Parathyroid adenoma (tissue), 2 donors: Measurements from ENCODE around the gene TMEM132D.

ENCODE experiments used
- H2AFZ ChIP-seq: fragments of 300-600 bp; sonication (generic); one replicate; pipeline ENCODE4 v1.7.0; 2017; ENCODE audit warnings: antibody characterized with exemption, mild to moderate bottlenecking
- H3K27ac ChIP-seq: fragments of 300-600 bp; sonication (generic); one replicate; pipeline ENCODE4 v1.7.0; 2017
- H3K27me3 ChIP-seq: fragments of 300-600 bp; sonication (generic); one replicate; pipeline ENCODE4 v1.7.0; 2017; ENCODE audit warnings: low read length; ENCODE audit not compliant: control insufficient read depth, insufficient read depth
- H3K36me3 ChIP-seq: fragments of 300-600 bp; sonication (generic); one replicate; pipeline ENCODE4 v1.7.0; 2017; ENCODE audit warnings: low read length; ENCODE audit not compliant: control insufficient read depth, insufficient read depth
- H3K4me1 ChIP-seq: fragments of 300-600 bp; sonication (generic); one replicate; pipeline ENCODE4 v1.7.0; 2017; ENCODE audit warnings: control low read depth
- H3K4me2 ChIP-seq: fragments of 300-600 bp; sonication (generic); one replicate; pipeline ENCODE4 v1.7.0; 2017; ENCODE audit warnings: low read length
- H3K4me3 ChIP-seq: fragments of 300-600 bp; sonication (generic); one replicate; pipeline ENCODE4 v1.7.0; 2017; ENCODE audit warnings: low read depth, low read length
- H3K79me2 ChIP-seq: fragments of 300-600 bp; sonication (generic); one replicate; pipeline ENCODE4 v1.7.0; 2017; ENCODE audit warnings: control low read depth
- H3K9ac ChIP-seq: fragments of 300-600 bp; sonication (generic); one replicate; pipeline ENCODE4 v1.7.0; 2017; ENCODE audit warnings: mild to moderate bottlenecking
- H3K9me3 ChIP-seq: fragments of 300-600 bp; sonication (generic); one replicate; pipeline ENCODE4 v1.7.0; 2017; ENCODE audit warnings: low read length; ENCODE audit not compliant: control insufficient read depth
- CTCF ChIP-seq: fragments of 300-600 bp; sonication (generic); IDR thresholded peaks from one replicate; pipeline ENCODE4 v1.7.0; 2017; ENCODE audit warnings: antibody characterized with exemption, mild to moderate bottlenecking
- donor health status: primary hyperparathyroidism.

Gene TMEM132D

GRCh38 chr12:129903956-129904829 lies at the start of gene TMEM132D:
Gene TMEM132D, minus strand, starts transcription at chr12:129904025.
- no peak within 1 kb of the TSS for H2AFZ ChIP-seq
- H3K79me2 ChIP-seq, result no peaks in the 10 kb centered on the region
- H3K4me2 ChIP-seq, result no peak within 1 kb of the TSS
- peaks cover 5% of the 10 kb centered on the region for H3K27me3 ChIP-seq
- no peaks in the 10 kb centered on the region for H3K4me1 ChIP-seq
- TF ChIP-seq CTCF, result no peak
- no peaks in the 10 kb centered on the region for H3K9me3 ChIP-seq
- H3K4me3 ChIP-seq, result no peak within 1 kb of the TSS
- no peak within 1 kb of the TSS for H3K9ac ChIP-seq
- H3K36me3 ChIP-seq, result no peaks in the 10 kb centered on the region
- H3K27ac ChIP-seq, result no peak within 1 kb of the TSS

DNA sequence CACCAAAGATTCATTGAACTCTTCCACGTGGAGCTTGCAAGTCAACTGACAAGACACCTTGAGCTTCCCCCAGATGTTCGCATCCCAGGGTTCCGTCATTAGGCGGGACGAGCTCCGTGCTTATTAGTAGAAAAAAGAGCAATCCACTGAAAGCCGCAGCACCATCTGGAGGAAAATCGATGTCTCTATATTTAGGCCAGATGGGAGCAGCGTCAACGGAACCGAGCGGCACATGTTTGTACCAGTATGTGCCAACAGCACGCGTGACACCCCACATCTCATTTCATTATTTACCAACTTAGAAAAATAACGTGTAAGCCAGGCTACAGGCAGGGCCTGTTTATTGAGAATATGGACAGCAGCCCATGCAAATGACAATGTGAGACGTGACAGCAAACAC lies 45.8 kb upstream of the TMEM132D start:
- TF ChIP-seq CTCF, result no peak
- Histone ChIP-seq H3K36me3 (no peaks in the 10 kb centered on the region), H3K4me1 (no peaks in the 10 kb centered on the region), H3K4me2 (no peak overlapping the region), H3K79me2 (no peaks in the 10 kb centered on the region), H3K27me3 (no peaks in the 10 kb centered on the region), H3K9me3 (no peaks in the 10 kb centered on the region), H3K9ac (no peak overlapping the region), H3K27ac (no peak overlapping the region), H3K4me3 (no peak overlapping the region), H2AFZ (no peak overlapping the region)

DNA sequence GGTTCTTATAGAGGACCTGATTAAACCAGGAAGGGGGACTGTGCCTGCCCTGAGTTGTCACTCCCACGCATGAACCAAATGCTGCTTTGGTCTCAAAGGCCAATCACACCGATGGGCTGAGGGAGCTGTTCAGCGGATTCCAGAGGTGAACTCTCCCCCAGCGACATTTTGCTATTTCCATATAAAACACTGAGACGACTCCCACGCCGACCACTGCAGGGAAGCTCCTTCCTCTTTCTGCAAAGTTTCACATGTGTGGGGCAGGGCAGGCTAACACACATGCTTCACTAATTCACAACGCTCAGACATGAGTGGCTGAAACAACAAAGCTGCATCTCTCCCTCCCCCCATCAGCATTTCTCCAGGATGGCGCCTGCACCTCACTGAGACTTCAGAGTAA lies 37.8 kb upstream of the TMEM132D start:
- no peaks in the 10 kb centered on the region for H3K4me1 ChIP-seq
- no peaks in the 10 kb centered on the region for H3K9me3 ChIP-seq
- no peaks in the 10 kb centered on the region for H3K79me2 ChIP-seq
- H3K9ac ChIP-seq, result no peak overlapping the region
- no peak overlapping the region for H3K27ac ChIP-seq
- H3K4me3 ChIP-seq, result no peak overlapping the region
- no peak for TF ChIP-seq CTCF
- no peaks in the 10 kb centered on the region for H3K27me3 ChIP-seq
- no peak overlapping the region for H3K4me2 ChIP-seq
- H2AFZ ChIP-seq, result no peak overlapping the region
- H3K36me3 ChIP-seq, result no peaks in the 10 kb centered on the region

DNA sequence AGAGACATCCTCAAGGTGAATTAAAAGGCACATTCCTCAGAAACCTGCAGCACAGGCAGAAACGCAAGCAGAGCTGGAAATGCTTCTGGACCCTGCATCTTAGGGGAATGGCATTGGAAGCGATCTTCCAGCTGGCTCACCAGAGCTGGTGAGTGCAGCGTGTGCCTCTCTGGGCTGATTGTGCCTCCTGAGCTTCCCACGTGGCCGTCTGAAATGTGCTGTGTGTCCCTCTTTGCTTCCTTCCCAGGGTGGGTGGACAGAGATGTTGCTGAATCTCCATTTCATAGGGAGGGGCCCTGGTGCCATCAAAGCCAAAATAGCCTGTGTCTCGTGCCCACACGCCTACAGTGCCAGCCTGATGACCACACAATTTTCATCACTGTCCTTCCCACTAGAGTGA lies 34.3 kb upstream of the TMEM132D start:
- Histone ChIP-seq H3K4me3 (no peak overlapping the region), H2AFZ (no peak overlapping the region), H3K79me2 (no peaks in the 10 kb centered on the region), H3K4me2 (no peak overlapping the region), H3K9me3 (no peaks in the 10 kb centered on the region), H3K27ac (no peak overlapping the region), H3K4me1 (no peaks in the 10 kb centered on the region), H3K36me3 (no peaks in the 10 kb centered on the region), H3K9ac (no peak overlapping the region), H3K27me3 (no peaks in the 10 kb centered on the region)
- no peak for TF ChIP-seq CTCF

- H3K27ac ChIP-seq, result no peak overlapping the region
- H3K4me3 ChIP-seq, result no peak overlapping the region
- H3K27me3 ChIP-seq, result no peaks in the 10 kb centered on the region
- H3K79me2 ChIP-seq, result no peaks in the 10 kb centered on the region
- no peak for TF ChIP-seq CTCF
- H3K9ac ChIP-seq, result no peak overlapping the region
- no peaks in the 10 kb centered on the region for H3K4me1 ChIP-seq
- no peak overlapping the region for H3K4me2 ChIP-seq
- H2AFZ ChIP-seq, result no peak overlapping the region
- H3K36me3 ChIP-seq, result no peaks in the 10 kb centered on the region
- no peaks in the 10 kb centered on the region for H3K9me3 ChIP-seq
Measured at GRCh38 chr12:129937426-129937825, 33.6 kb upstream of the TMEM132D start.
